HPDE6-E6E7 (cell line): ENCODE results near the gene MCU.
"Not testable (repeated sequence)": the region's sequence is repeated elsewhere in the genome, so short reads cannot be mapped to it uniquely, and the experiment has no call there.

Experiments used
- DNase-seq: peaks from one replicate; pipeline ENCODE4 v3.0.0; 2011; ENCODE audit warnings: missing footprints; ENCODE audit errors: extremely low spot score

The MCU gene

GRCh38 chr10:72687035-72687434, 4.9 kb upstream of the MCU start:
- DNase-seq, result no peak

GRCh38 chr10:72688208-72688651, 3.7 kb upstream of the MCU start:
- DNase-seq, result peak; percentile 76

- no peak for DNase-seq
Measured at GRCh38 chr10:72689660-72690059, 2.3 kb upstream of the MCU start.

- no peak for DNase-seq
Measured at GRCh38 chr10:72690071-72690755, 1.7 kb upstream of the MCU start.

GRCh38 chr10:72691470-72691862, 477 bp upstream of the MCU start:
- no peak for DNase-seq

- DNase-seq, result no peak
Measured at GRCh38 chr10:72692744-72692993, 726 bp downstream of the MCU start.

- DNase-seq, result no peak
Measured at GRCh38 chr10:72692994-72693781, 1.2 kb downstream of the MCU start.

GRCh38 chr10:72694476-72695369, 2.8 kb downstream of the MCU start:
- no peak for DNase-seq

GRCh38 chr10:72695496-72695895, 3.6 kb downstream of the MCU start:
- DNase-seq, result no peak

- DNase-seq, result no peak
Measured at GRCh38 chr10:72697716-72698115, 5.8 kb downstream of the MCU start.

- not testable (repeated sequence) for DNase-seq
Measured at GRCh38 chr10:72702465-72702864, 10.5 kb downstream of the MCU start.

- DNase-seq, result no peak
Measured at GRCh38 chr10:72702868-72703581, 11.1 kb downstream of the MCU start.

GRCh38 chr10:72704117-72704516, 12.2 kb downstream of the MCU start:
- DNase-seq, result no peak

GRCh38 chr10:72709041-72709440, 17.1 kb downstream of the MCU start:
- DNase-seq, result no peak

- DNase-seq, result no peak
Measured at GRCh38 chr10:72712136-72712535, 20.2 kb downstream of the MCU start.

- no peak for DNase-seq
Measured at GRCh38 chr10:72719941-72720592, 28.1 kb downstream of the MCU start.

- no peak for DNase-seq
Measured at GRCh38 chr10:72720814-72721660, 29.1 kb downstream of the MCU start.

GRCh38 chr10:72727130-72727529, 35.2 kb downstream of the MCU start:
- DNase-seq, result no peak

GRCh38 chr10:72728462-72728861, 36.5 kb downstream of the MCU start:
- DNase-seq, result no peak

GRCh38 chr10:72729528-72729927, 37.6 kb downstream of the MCU start:
- no peak for DNase-seq
